Stimulated activated CD8-positive, alpha-beta memory T cell treated with anti-CD3 and anti-CD28 coated beads, Interleukin-7, amount 100 ng/mL, for 1 hour (primary cell): ENCODE measurements around the gene LRR1.
"Not testable (repeated sequence)": the region's sequence is repeated elsewhere in the genome, so short reads cannot be mapped to it uniquely, and the experiment has no call there.

Experiments
- DNase-seq, 2 donors: peaks; one replicate each; pipeline ENCODE4 v3.0.0-alpha.2; 2020; ENCODE audit warnings: low read depth in 2 of 2

LRR1 gene

DNA sequence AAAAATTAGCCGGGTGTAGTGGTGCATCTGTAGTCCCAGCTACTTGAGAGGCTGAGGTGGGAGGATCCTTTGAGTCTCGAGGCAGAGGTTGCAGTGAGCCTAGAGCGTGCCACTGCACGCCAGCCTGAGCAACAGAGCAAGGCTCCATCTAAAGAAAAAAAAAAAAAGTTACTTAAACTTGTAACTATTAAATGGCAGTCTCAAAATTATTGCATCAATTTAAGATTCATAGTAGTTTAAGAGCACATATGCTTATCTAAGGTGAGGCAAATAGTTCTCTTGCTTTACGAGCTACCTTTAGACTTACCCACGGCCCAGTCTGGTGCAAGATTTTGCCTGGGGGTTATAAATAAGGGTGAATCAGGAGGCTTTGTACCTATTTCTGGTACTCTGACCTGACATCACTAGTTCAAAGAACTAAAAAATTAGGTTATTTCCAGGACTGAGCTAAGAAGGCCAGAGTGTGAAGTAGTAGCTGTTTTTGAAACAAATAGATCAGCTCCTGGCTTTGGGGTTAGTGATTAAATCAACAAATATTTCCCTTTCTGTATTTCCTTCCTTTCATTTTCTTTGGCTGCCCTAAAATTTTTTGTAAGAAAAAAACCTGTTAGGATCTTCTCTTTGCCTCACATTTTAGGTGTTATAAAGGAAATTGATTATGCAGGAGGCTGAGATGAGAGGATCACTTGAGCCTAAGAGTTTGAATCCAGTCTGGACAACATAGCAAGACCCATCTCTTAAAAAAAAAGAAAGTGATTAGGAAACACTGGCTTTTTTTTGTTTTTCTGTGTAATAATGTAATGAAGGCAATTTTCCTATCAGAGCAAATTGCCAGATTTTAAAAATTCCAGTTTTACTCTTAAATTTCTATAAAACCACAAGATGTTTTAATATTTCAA is 25.4 kb downstream of the LRR1 start:
- DNase-seq, result no peak

DNA sequence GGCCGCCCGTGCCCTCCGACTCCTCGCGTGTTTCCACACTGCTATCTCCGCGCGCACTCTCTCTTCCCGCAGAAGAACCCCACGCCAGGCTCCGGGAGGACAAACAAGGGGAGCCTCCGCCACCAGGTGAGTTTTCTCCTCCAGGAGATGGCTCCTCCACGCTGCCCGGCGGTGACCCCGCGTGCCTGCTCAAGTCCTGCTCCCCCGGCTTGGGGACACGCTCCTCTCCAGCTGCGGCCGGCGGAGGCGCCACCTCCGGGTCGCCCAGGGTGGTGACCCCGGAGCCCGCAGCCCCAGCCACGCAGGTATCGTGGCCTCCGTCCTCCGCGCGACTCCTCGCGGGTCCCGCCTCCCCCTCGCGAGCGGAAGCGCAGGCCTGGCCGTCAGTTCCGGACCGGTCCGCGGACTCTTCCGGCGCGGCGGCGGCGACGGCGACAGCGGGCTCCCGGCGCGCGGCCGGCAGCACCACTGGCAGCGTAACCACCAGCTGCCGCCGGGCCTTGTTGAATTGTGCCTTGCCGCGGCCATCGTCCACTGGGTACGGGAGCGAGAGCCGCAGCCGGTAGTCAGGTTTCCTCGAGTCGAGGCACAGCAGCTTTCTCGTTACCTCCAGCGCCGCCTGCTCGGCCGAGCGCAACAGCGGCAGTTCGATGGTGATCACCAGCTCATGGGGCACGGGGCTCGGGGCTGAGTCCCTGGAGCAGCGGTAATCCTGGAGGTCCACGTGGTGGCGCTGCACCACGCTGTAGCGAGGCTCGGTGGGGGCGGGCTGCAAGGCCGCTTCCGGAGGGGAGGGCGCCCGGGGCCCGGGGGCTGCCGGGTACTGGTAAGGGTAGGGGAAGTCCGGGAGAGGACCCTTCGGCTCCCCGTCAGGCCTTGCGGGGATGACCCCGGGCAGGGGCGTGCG is 35.2 kb downstream of the LRR1 start:
- DNase-seq, result peak; percentile 80 to 85

DNA sequence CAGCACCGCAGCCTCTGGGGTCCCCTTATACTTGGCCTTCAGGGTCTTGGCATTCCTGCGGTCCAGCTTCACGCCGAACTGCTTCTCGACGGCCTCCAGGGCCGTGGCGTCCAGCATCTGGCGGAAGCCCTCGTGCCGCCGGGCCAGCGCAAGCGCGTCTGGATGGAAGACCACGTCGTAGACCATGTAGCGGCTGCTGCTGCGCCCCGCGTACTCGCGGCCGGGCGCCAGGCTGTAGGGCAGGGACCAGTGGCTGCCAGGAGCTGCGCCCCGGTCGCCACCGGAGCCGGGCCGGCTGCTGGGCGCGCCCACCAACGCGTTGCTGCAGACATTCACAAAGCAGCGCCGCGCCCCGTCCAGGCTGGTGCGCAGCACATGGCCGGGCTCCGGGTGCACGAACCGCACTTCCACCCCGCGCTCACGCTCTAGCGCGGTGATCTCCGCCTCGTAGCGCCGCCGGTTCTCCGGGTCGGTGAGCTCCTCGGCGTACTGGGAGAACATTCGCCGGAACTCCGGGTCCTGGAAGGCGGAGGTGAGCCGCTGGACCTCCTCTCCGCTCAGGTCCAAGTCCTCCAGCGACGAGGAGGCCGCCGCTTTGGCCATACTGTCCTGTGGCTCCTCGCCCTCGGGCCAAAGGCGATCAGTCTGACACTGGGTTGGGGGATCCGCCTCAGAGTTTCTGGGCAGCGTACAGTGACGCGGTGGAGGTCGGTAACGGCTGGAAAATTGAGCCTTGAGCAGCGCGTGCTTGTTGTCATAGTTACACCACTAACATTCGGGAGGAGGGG is 36.0 kb downstream of the LRR1 start, which contains the start of gene DNAAF2:
TSS of gene DNAAF2 (minus strand) at position 698 of the 788 bp plus-strand sequence. CDS start at position 603, 95 bp downstream.
- DNase-seq, result peak; percentile 37 to 41

DNA sequence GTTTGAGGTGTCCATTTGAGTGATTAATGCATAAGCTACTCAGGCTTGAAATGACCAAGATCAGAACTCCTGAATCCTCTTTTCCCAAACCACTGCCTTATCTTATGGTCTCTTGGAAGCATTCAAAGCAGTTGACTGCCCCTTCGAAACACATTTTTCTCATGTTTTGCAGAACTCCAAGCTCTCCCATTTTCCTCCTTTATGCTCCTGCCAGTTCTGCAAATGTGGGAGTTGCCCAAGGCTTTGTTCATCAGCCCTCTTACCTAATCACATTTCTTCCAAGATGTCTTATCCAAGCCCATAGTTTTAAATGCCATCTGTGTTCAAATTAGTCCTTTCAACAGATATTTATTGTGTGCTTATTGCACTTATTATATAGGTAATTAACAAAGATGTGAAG is 38.1 kb downstream of the LRR1 start:
- DNase-seq, result no peak

- DNase-seq, result no peak
These were observed 38.9 kb downstream of the LRR1 start for GRCh38 chr14:49637534-49638078.

DNA sequence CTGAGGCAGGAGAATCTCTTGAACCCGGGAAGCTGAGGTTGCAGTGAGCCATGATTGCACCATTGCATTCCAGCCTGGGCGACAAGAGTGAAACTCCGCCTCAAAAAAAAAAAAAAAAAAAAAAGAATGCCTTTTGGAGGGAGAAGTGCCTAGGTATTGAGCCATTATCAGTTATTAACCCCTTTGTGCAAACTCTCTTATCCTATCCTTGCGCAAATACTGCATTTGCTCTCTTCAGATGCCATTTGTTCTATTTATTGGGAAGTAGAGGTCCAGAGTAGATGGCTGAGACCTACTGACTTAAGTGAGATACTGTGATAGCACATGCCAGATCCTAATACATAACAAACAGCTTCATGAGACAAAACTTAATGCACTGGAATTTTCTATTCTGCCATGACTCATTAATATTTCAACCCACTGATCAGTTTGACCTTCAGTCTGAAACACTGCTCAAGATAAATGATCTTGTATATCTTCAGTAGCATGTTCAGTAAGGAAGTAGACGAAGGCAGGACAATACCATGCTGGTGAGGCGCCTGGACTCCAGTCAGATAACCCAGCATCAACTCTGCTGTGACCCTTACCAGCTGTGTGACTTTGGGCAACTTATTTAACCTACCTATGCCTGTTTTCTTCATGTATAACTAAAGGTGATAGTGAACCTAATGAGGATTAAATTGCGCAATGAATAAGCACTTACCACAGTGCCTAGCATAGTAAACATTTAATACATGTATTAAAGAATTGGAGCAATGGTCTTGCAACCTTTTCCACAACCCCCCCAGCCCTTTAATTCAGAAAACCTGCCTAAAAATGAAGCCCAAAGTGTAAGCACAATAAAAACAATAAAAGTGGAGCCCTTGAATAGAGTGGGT is 42.0 kb downstream of the LRR1 start:
- DNase-seq, result no peak

DNA sequence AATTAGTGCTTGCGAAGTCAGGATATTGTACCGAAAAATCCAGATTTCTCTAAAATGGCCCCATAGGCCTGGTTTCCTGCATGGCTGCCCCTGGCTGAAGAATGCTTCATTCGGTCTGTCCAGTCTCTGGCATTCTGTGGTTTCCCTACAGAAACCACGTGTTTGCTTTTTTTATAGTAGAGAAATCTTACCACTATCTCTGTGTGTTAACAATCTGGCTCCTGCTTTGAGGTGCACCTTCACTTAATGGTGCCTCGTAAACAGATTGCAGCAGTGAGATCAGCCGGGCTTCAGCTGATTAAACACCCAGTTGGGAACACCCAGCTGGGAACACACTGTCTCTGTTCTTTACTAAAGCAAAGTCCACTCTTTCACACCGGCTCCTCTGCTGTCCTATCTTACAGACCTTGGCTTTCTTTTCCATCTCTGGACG is 43.0 kb downstream of the LRR1 start:
- DNase-seq, result no peak

GRCh38 chr14:49642163-49642562 is 43.4 kb downstream of the LRR1 start:
- DNase-seq, result no peak

GRCh38 chr14:49653508-49653907 is 54.8 kb downstream of the LRR1 start:
- DNase-seq, result no peak

DNA sequence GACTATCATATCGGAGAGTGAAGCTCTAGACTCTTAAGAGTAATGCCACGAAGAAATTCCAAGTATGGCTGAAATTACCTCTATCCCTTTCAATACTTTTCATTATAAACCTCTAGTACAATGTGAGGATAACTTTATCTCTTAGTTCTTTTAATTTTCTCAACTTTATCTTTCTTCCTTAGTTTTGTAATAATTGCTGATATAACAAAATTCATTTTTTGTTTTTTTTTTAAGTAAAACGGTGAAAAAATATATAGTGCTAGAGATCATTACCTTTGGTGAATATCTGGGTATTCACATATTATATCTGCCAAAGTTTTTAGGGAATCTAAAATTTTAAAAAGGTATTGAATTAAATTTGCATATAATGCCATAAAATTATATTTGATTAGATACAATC is 55.8 kb downstream of the LRR1 start:
- no peak for DNase-seq

DNA sequence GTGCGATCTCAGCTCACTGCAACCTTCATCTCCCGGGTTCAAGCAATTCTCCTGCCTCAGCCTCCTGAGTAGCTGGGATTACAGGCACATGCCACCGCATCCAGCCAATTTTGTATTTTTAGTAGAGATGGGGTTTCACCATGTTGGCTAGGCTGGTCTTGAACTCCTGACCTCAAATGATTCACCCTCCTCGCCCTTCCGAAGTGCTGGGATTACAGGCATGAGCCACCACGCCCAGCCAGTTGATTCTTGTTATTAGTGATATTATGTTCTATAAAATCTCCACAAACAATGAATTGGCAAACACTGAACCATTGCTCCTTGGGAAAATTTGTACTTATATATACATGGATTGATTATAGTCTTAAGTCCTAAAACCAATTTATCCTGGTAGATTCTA is 58.8 kb downstream of the LRR1 start:
- not testable (repeated sequence) for DNase-seq

DNA sequence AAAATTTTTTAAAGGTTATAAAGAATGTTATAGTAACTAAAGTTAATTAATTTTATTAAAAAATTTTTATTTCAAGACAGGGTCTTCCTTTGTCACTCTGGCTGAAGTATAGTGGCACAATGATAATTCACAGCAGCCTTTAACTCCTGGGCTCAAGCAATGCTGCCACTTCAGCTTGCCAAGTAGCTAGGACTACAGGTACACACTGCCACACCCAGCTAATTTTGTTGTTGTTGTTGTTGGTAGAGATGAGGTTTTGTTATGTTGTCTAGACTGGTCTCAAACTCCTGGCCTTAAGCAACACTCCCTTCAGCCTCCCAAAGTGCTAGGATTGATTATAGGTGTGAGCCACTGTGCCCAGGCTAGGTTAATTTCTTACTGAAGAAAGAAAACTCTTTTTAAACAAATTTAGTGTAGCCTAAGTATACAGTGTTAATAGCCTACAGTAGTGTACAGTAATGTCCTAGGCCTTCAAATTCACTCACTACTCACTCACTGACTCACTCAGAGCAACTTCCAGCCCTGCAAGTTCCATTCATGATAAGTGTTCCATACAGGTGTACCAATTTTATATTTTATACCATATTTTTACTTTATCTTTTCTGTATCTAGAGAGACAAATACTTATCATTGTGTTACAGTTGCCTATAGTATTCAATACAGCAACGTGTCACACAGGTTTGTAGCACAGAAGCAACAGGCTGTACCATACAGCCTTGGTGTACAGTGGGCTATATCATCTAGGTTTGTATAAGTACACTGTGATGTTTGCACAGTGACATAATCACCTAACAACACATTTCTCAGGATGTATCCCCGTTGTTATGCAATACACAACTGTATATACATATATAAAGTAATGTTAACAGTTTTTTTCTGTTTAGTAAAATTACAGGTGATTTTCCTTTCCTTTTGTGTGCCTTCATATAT is 61.1 kb downstream of the LRR1 start:
- DNase-seq, result no peak
